GM12865 (cell line): ENCODE data around the gene NEDD4L.

Source experiments
- DNase-seq: peaks from one replicate; pipeline ENCODE4 v3.0.0; 2010; ENCODE audit warnings: low read depth
- H3K4me3 ChIP-seq: 2 replicates; pipeline ENCODE4 v1.5.1; 2011; ENCODE audit warnings: mild to moderate bottlenecking, low read depth, low read length, control low read depth
- TF ChIP-seq, protein P1 (sequence below): IDR thresholded peaks from 2 replicates; pipeline ENCODE4 v1.5.1; 2011; ENCODE audit warnings: low read length, control low read depth, low read depth, inconsistent platforms; ENCODE audit not compliant: insufficient read depth; ENCODE audit errors: missing control alignments

Gene NEDD4L

DNA sequence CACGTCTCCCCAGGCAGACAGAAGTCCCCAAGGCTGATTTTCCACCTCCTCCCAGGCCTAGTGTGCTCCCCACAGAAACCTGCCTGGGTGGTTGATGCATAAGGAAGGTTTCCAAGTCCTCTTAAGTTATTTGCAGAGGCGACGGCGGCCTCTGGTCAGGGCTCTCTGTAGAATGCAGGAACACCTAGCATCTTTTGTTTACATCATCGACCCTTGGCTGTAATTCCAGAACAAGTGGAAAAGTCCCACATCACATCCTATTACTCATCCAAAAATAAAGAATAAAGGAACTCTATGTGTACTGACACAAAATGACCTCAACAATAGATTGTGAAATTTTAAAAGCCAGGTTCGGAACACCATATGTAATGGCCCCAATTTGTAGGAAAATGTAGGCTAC lies 373.7 kb downstream of the NEDD4L start:
- DNase-seq = no peak
- TF ChIP-seq, protein P1, sequence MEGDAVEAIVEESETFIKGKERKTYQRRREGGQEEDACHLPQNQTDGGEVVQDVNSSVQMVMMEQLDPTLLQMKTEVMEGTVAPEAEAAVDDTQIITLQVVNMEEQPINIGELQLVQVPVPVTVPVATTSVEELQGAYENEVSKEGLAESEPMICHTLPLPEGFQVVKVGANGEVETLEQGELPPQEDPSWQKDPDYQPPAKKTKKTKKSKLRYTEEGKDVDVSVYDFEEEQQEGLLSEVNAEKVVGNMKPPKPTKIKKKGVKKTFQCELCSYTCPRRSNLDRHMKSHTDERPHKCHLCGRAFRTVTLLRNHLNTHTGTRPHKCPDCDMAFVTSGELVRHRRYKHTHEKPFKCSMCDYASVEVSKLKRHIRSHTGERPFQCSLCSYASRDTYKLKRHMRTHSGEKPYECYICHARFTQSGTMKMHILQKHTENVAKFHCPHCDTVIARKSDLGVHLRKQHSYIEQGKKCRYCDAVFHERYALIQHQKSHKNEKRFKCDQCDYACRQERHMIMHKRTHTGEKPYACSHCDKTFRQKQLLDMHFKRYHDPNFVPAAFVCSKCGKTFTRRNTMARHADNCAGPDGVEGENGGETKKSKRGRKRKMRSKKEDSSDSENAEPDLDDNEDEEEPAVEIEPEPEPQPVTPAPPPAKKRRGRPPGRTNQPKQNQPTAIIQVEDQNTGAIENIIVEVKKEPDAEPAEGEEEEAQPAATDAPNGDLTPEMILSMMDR = no peak
- no peak overlapping the region for H3K4me3 ChIP-seq

DNA sequence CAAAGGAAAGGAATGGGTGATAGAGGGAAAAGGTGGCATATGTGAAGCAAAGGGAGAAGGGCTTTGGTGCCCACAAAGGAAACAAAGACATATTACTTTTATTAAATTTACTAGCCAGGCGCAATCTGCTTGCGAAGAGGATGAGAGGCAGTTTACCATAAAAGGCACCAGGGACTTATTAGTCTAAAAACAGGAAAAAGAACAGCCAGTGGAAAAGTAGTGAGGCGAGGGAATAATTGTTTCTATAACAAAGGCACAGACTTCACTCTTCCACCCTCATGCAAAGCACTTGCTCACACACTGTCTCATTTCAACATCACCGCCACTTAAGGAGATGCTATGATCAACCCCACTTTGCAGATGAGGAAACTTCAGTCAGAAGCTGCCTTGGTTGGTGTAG lies 374.3 kb downstream of the NEDD4L start:
- no peak for DNase-seq
- no peak overlapping the region for H3K4me3 ChIP-seq
- TF ChIP-seq, protein P1 = no peak

DNA sequence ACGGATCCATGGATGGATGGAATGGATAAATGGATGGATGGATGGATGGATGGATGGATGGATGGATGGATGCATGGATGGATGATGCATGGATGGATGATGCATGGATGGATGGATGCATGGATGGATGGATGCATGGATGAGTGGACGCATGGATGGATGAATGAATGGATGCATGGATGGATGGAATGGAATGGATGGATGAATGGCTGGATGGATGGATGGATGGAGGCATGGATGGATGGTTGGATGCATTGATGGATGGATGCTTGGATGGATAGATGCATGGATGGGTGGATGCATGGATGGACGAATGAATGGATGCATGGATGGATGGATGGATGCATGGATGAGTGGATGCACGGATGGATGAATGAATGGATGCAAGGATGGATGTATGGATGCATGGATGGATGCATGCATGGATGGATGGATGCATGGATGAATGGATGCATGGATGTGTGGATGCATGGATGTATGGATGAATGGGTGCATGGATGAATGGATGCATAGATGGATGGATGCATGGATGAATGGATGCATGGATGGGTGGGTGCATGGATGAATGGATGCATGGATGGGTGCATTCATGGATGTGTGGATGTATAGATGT lies 375.7 kb downstream of the NEDD4L start:
- TF ChIP-seq, protein P1 = no peak
- no peak overlapping the region for H3K4me3 ChIP-seq
- DNase-seq = no peak

DNA sequence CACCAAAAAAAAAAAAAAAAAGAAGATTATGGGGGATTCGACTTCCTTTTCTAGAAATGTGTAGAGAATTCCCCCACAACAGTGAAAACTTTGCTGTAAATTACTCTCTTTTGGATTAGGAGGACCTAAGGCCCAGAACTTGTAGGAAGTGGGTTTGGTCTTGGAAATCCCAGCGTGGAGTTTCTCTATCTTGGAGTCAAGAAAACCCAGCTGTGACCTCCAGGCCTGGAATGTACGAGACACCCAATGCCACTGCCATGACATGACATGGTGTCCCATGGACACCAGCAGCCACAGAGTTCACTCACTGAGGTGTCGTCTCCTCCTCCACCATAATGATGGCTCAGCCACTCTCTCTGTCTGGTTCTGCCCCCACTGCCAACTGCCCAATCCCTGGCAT lies 382.6 kb downstream of the NEDD4L start:
- TF ChIP-seq, protein P1 = no peak
- DNase-seq = no peak
- H3K4me3 ChIP-seq = no peak overlapping the region

DNA sequence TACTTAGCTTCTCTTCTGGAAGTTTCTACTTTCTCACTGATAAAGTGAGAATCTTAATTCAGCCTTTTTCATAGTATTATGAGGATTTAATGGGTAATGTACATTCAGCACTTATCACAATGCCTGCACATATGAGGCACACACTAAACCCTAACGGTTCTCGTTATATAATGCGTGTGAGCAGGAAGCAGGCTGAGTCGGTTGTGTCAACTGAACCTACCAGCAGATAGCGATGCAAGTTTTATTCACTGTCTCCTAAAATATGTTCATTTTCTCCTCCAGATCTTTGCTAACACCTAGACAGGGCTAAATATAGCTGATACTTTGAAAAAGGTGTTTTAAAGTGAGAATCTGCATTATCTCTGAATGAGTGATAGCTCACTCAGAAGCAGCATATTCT lies 383.3 kb downstream of the NEDD4L start:
- no peak for DNase-seq
- no peak overlapping the region for H3K4me3 ChIP-seq
- TF ChIP-seq, protein P1 = no peak

DNA sequence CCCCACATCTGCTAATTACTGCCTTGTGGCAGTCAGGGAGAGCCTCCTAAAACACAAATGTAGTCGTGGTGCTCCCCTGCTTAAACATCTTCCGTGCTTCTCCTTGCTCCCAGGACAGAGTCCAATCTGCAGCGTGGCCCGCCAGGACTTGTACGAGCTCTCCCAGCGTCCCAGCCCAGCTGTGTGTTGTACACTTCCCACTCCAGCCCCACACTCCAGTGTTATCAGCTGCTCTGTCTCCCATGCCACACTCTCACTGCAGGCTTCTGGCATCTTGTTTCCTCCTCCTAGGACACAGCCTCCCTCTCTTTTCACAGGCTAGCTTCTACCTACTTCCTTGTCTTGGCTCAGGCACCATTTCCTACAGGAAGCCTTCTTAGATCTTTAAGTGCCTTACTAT lies 385.4 kb downstream of the NEDD4L start:
- H3K4me3 ChIP-seq = no peak overlapping the region
- no peak for DNase-seq
- TF ChIP-seq, protein P1 = no peak

DNA sequence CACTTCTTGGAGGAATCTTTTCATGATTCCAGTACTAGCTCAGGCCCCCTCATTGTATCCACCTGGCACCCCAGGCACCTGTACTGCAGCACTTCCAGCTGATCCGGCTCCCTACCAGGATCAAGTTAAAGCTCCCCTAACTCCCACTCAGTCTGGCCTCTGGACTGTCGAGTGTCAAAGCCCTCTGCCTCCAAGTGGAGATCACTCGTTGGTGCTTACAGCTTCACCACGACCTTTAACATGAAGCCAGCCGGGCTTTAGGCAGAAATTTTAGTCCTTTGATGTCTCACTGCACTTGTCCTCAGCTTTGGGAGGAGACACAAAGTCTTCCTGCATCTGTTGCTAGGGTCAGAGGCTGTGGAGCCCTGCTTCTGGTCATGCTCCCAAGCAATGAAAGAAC lies 387.2 kb downstream of the NEDD4L start:
- TF ChIP-seq, protein P1 = no peak
- DNase-seq = no peak
- no peak overlapping the region for H3K4me3 ChIP-seq
